ENCODE results near the gene ADIPOQ.
"Not testable (repeated sequence)": the region's sequence is repeated elsewhere in the genome, so short reads cannot be mapped to it uniquely, and the experiment has no call there.

ADIPOQ gene

DNA sequence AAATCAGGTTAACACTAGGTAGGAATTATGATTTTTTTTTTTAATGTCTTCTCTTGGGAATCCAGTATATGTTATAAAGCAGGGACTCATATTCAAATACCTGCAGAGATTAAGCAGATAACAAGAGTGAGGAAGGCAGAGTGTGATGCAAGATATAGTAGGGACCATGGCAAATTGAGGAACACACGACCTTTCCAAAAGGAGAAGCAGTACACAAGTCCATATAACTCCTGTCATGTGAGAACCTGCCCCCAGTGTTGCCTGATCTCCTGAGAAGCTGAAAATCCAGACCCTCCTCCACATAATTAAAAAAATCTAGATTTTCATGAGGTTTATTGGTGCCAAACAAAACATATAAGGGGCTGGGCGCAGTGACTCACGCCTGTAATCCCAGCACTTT, 39.8 kb upstream of the ADIPOQ start:
- no peaks in the 10 kb centered on the region for H3F3A ChIP-seq (ENCODE audit: insufficient read depth, low read length)
- H3K27ac ChIP-seq (ENCODE audit: low read depth, low read length, poor library complexity, severe bottlenecking), result no peak overlapping the region
- H3K9me3 ChIP-seq (ENCODE audit: low read length), result no peaks in the 10 kb centered on the region
- H2AFZ ChIP-seq (ENCODE audit: low read length), result no peak overlapping the region
- H3K4me1 ChIP-seq (ENCODE audit: insufficient read depth, low read length, severe bottlenecking), result peaks cover 28% of the 10 kb centered on the region
- no peaks in the 10 kb centered on the region for H4K20me1 ChIP-seq (ENCODE audit: insufficient read depth, low read length)
- no peak overlapping the region for H3K9ac ChIP-seq (ENCODE audit: low read length)
- TF ChIP-seq EZH2 (IDR thresholded peaks at IDR 0.05; ENCODE audit: borderline replicate concordance, low read length) (no peak), CTCF (IDR thresholded peaks at IDR 0.05; ENCODE audit: low read length) (no peak)
- H3K79me2 ChIP-seq (ENCODE audit: insufficient read depth, low read length), result peaks cover 24% of the 10 kb centered on the region
- H3K36me3 ChIP-seq (ENCODE audit: insufficient read depth, low read length), result peaks cover 72% of the 10 kb centered on the region
- no peaks in the 10 kb centered on the region for H3K27me3 ChIP-seq (ENCODE audit: insufficient read depth, low read length)
- H3K4me2 ChIP-seq (ENCODE audit: low read length), result no peak overlapping the region
- H3K9me2 ChIP-seq (ENCODE audit: low read depth, low read length), result no peaks in the 10 kb centered on the region
- H3K4me3 ChIP-seq (ENCODE audit: low read depth, low read length, poor library complexity, severe bottlenecking), result no peak overlapping the region

DNA sequence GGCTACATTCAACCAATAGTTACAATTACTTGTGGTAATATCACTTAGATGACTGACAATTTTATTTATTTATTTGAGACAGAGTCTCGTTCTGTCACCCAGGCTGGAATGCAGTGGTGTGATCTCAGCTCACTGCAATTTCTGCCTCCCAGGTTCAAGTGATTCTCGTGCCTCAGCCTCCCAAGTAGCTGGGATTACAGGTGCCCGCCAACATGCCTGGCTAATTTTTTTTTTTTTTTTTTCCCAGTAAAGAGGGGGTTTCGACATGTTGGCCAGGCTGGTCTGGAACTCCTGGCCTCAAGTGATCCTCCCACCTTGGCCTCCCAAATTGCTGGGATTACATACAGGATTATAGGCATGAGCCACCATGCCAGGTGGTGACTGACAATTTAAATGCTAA, 39.1 kb upstream of the ADIPOQ start:
- Histone ChIP-seq H3K4me1 (ENCODE audit: insufficient read depth, low read length, severe bottlenecking) (peaks cover 28% of the 10 kb centered on the region), H3K79me2 (ENCODE audit: insufficient read depth, low read length) (peaks cover 24% of the 10 kb centered on the region), H3K36me3 (ENCODE audit: insufficient read depth, low read length) (peaks cover 65% of the 10 kb centered on the region)
- H3K4me2 ChIP-seq (ENCODE audit: low read length); H3K9me3 ChIP-seq (ENCODE audit: low read length); H3F3A ChIP-seq (ENCODE audit: insufficient read depth, low read length); H3K4me3 ChIP-seq (ENCODE audit: low read depth, low read length, poor library complexity, severe bottlenecking); H3K9me2 ChIP-seq (ENCODE audit: low read depth, low read length); H4K20me1 ChIP-seq (ENCODE audit: insufficient read depth, low read length); H3K27ac ChIP-seq (ENCODE audit: low read depth, low read length, poor library complexity, severe bottlenecking); H3K27me3 ChIP-seq (ENCODE audit: insufficient read depth, low read length); H2AFZ ChIP-seq (ENCODE audit: low read length); H3K9ac ChIP-seq (ENCODE audit: low read length): not testable (repeated sequence)

DNA sequence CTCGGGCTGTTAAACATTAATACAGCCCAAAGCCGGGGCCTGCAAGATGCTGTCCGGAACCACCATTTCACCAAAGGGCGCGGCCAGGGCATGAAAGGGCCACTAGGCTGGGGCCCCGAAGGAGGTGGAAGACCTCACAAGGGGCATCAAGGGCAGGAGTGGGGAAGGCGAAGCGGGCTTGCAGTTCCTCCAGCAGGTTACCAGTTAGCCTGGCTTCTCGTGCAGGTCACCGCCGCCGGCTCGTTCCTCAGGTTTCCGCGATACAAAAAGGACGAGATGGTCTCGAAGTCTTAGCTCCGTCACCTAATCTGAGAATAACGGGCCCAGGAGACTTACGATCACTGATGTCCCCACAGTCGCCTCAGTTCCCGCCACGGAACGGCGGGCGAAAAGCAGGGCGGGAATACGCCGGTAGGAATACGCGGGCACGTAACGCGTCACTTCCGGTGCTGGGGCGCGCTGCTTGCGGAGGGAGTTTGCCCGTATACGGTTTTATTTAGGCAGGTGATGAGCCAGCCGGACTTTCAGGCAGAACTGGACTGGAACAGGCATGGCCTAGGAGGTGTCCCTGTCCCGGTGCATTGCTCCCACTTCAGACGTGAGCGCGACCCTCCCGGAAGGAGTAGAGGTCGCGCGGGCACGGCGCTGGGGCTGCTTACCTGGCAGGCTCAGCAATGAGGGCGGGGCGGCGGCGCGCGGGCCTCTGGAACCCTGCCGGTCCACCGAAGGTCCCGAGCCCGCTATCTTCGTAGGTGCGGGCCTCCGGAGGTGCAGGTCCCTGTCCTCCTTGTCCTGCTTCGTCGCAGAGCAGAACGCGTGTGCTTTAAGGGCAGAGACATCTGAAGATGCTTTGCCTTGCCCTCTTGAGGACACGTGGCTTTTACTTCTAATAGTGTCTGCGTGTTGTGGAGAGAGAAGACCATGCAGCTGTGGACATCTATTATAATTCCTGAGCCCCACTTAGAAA, 36.1 kb upstream of the ADIPOQ start, which contains the start of gene RFC4:
RFC4 (minus strand) TSS at position 394 of the 967 bp plus-strand sequence. CDS start 1,769 bp downstream, outside the sequence.
- Histone ChIP-seq H3K27ac (ENCODE audit: low read depth, low read length, poor library complexity, severe bottlenecking) (peak within 1 kb of the TSS; percentile 57), H3K4me3 (ENCODE audit: low read depth, low read length, poor library complexity, severe bottlenecking) (peak within 1 kb of the TSS; percentile 74), H3F3A (ENCODE audit: insufficient read depth, low read length) (no peaks in the 10 kb centered on the region), H2AFZ (ENCODE audit: low read length) (0 out of 2 replicates have a peak within 1 kb of the TSS, but pooled peaks have one; percentile 0), H4K20me1 (ENCODE audit: insufficient read depth, low read length) (no peaks in the 10 kb centered on the region), H3K27me3 (ENCODE audit: insufficient read depth, low read length) (no peaks in the 10 kb centered on the region), H3K9me3 (ENCODE audit: low read length) (no peaks in the 10 kb centered on the region), H3K79me2 (ENCODE audit: insufficient read depth, low read length) (peaks cover 24% of the 10 kb centered on the region), H3K36me3 (ENCODE audit: insufficient read depth, low read length) (peaks cover 36% of the 10 kb centered on the region), H3K9ac (ENCODE audit: low read length) (peak within 1 kb of the TSS; percentile 86), H3K4me1 (ENCODE audit: insufficient read depth, low read length, severe bottlenecking) (peaks cover 28% of the 10 kb centered on the region), H3K4me2 (ENCODE audit: low read length) (peak within 1 kb of the TSS; percentile 80), H3K9me2 (ENCODE audit: low read depth, low read length) (no peaks in the 10 kb centered on the region)
- no peak for TF ChIP-seq EZH2 (IDR thresholded peaks at IDR 0.05; ENCODE audit: borderline replicate concordance, low read length)
- no peak for TF ChIP-seq CTCF (IDR thresholded peaks at IDR 0.05; ENCODE audit: low read length)

Measured in OCI-LY1 (cell line).